OCI-LY1 (cell line): ENCODE data around the gene BMP8A.

Experiments used
- EZH2 ChIP-seq: fragments of 200-600 bp; sonication (generic), shearing (Covaris generic); IDR thresholded peaks from 2 replicates; pipeline ENCODE4 v1.8.0; 2017; ENCODE audit warnings: borderline replicate concordance, mixed run types, mild to moderate bottlenecking, antibody characterized with exemption, low read length, moderate library complexity, mixed read lengths
- TF ChIP-seq, protein P1 (sequence below): fragments of 200-600 bp; sonication (generic), shearing (Covaris generic); IDR thresholded peaks from 2 replicates; pipeline ENCODE4 v1.5.1; 2017; ENCODE audit warnings: mild to moderate bottlenecking, antibody characterized with exemption, low read length, moderate library complexity, mixed read lengths

DNA sequence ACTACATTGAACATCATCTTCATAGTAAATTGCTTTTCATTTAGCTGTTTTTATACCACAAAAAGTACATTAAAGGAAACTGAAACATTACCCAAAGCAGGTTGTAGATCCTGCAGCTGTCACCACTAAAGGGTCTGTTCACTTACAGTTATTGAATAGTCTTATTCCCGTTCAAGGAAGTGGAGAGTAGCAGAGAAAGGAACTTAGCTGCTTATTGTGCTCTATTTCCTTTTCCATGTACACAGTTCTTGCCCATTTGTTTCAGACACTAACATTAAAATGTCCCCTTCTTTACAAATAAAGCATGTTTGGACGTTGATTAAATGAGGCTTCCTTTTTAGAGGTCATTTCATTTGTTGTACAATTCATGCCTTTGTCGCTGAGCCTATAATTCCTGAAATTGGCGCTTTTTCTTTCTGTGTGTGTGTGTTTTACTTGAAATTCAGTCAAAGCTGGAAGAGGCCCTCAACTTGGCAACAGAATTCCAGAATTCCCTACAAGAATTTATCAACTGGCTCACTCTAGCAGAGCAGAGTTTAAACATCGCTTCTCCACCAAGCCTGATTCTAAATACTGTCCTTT is 44.4 kb upstream of the BMP8A start:
- TF ChIP-seq, protein P1, sequence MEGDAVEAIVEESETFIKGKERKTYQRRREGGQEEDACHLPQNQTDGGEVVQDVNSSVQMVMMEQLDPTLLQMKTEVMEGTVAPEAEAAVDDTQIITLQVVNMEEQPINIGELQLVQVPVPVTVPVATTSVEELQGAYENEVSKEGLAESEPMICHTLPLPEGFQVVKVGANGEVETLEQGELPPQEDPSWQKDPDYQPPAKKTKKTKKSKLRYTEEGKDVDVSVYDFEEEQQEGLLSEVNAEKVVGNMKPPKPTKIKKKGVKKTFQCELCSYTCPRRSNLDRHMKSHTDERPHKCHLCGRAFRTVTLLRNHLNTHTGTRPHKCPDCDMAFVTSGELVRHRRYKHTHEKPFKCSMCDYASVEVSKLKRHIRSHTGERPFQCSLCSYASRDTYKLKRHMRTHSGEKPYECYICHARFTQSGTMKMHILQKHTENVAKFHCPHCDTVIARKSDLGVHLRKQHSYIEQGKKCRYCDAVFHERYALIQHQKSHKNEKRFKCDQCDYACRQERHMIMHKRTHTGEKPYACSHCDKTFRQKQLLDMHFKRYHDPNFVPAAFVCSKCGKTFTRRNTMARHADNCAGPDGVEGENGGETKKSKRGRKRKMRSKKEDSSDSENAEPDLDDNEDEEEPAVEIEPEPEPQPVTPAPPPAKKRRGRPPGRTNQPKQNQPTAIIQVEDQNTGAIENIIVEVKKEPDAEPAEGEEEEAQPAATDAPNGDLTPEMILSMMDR: no peak
- no peak for TF ChIP-seq EZH2
